Fibroblast of lung (primary cell): Measurements from ENCODE around the gene ARL4D. TPM values are rescaled to one million over a fixed set of nuclear protein-coding genes. Genes with fewer than 3 reads are reported as not detected.

ENCODE experiments used
- DNase-seq, 2 donors: peaks; one replicate each; pipeline versions ENCODE4 v3.0.0 to v3.0.0-alpha.2; 2010; ENCODE audit warnings: low read depth in 2 of 2
- H2AFZ ChIP-seq: 2 replicates; pipeline ENCODE4 v1.5.1; 2012; ENCODE audit warnings: low read length, control low read depth, inconsistent platforms
- H3K27ac ChIP-seq: 2 replicates; pipeline ENCODE4 v1.5.1; 2011; ENCODE audit warnings: low read length, control low read depth; ENCODE audit not compliant: insufficient read depth
- H3K27me3 ChIP-seq: 2 replicates; pipeline ENCODE4 v1.5.1; 2011; ENCODE audit warnings: mild to moderate bottlenecking, low read length; ENCODE audit not compliant: control insufficient read depth, insufficient read depth
- H3K36me3 ChIP-seq: 2 replicates; pipeline ENCODE4 v1.5.1; 2011; ENCODE audit warnings: low read length; ENCODE audit not compliant: control insufficient read depth, insufficient read depth
- H3K4me1 ChIP-seq: 2 replicates; pipeline ENCODE4 v1.5.1; 2011; ENCODE audit warnings: low read length; ENCODE audit not compliant: control insufficient read depth, insufficient read depth; ENCODE audit errors: extremely low read depth
- H3K4me2 ChIP-seq: 2 replicates; pipeline ENCODE4 v1.5.1; 2011; ENCODE audit warnings: low read length, control low read depth; ENCODE audit not compliant: insufficient read depth; ENCODE audit errors: extremely low read depth
- H3K4me3 ChIP-seq, 4 experiments: fragments of 200-600 bp in 1 of 4; sonication (generic) in 1 of 4; replicated peaks in 1 of 4; 2 replicates each; pipeline ENCODE4 v1.5.1; 2011 to 2016; ENCODE audit warnings: low read length in 4 of 4, low read depth in 3 of 4, mild to moderate bottlenecking in 3 of 4, control low read depth in 2 of 4, inconsistent platforms in 1 of 4, mixed read lengths in 1 of 4; ENCODE audit not compliant: insufficient read depth in 1 of 4; ENCODE audit errors: control extremely low read depth in 1 of 4
- H3K79me2 ChIP-seq: 2 replicates; pipeline ENCODE4 v1.5.1; 2012; ENCODE audit warnings: mild to moderate bottlenecking, low read length, inconsistent platforms; ENCODE audit not compliant: control insufficient read depth, insufficient read depth
- H3K9ac ChIP-seq: 2 replicates; pipeline ENCODE4 v1.5.1; 2011; ENCODE audit warnings: mild to moderate bottlenecking, low read length, control low read depth; ENCODE audit not compliant: insufficient read depth
- H3K9me3 ChIP-seq: 2 replicates; pipeline ENCODE4 v1.5.1; 2012; ENCODE audit warnings: low read depth, low read length; ENCODE audit not compliant: control insufficient read depth, insufficient read depth
- H4K20me1 ChIP-seq: 2 replicates; pipeline ENCODE4 v1.5.1; 2011; ENCODE audit warnings: low read length; ENCODE audit not compliant: control insufficient read depth, insufficient read depth; ENCODE audit errors: extremely low read depth
- EZH2 ChIP-seq: IDR thresholded peaks from 2 replicates; pipeline ENCODE4 v1.5.1; 2012; ENCODE audit warnings: low read length, control low read depth, mild to moderate bottlenecking; ENCODE audit errors: missing control alignments
- polyA plus RNA-seq, 2 donors: library from polyadenylated mRNA; depleted of rRNA in 1 of 2; stranded (reverse) in 1 of 2; unstranded in 1 of 2; fragments of >200 nt; gene quantifications; 2 replicates each; pipeline ENCODE4 v1.2.1, GENCODE V29; 2011 to 2012; ENCODE audit warnings: missing spikeins in 1 of 2
- total RNA-seq: library from RNA; depleted of rRNA; stranded (reverse); fragments of >200 nt; gene quantifications from 2 replicates; pipeline ENCODE4 v1.2.1, GENCODE V29; 2014
- TF ChIP-seq, protein P1 (sequence below), 2 donors: IDR thresholded peaks in 1 of 2; conservative IDR thresholded peaks in 1 of 2; 1 replicate in 1 of 2; 2 replicates in 1 of 2; pipeline ENCODE4 v1.5.1; 2011 to 2012; ENCODE audit warnings: low read length in 2 of 2, control low read depth in 1 of 2, inconsistent platforms in 1 of 2, low read depth in 1 of 2, mild to moderate bottlenecking in 1 of 2

Gene ARL4D
- total and polyA plus RNA-seq, 2 donors (not counting 1 experiment from before 2014, with no cell fraction given), result 12.5 to 46.4 TPM

DNA sequence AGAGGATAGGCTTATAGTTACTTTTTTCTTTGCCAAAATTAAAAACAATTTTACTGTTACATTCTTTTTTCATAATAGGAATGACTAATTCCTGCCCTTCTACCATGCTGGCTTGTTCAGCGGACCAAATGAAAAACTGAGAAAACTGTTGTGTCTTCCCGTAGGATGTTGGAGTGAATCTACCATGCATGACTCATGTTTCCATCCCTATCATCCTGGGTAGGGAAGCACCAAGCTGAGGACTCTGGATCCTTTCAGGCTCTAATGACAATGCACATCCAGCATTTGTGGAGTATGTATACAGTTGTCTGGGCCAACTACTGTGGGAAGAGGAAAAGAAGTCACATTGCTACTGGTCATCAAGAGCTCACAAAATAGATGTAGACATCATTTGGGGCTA is 43.9 kb downstream of the ARL4D start:
- H3K9ac ChIP-seq, result no peak overlapping the region
- H3K4me1 ChIP-seq, result no peaks in the 10 kb centered on the region
- H3K27me3 ChIP-seq, result no peaks in the 10 kb centered on the region
- H3K79me2 ChIP-seq, result no peaks in the 10 kb centered on the region
- no peaks in the 10 kb centered on the region for H4K20me1 ChIP-seq
- no peak overlapping the region for H3K27ac ChIP-seq
- no peak overlapping the region for H3K4me3 ChIP-seq
- H3K4me2 ChIP-seq, result no peak overlapping the region
- no peak for TF ChIP-seq EZH2
- TF ChIP-seq, protein P1, sequence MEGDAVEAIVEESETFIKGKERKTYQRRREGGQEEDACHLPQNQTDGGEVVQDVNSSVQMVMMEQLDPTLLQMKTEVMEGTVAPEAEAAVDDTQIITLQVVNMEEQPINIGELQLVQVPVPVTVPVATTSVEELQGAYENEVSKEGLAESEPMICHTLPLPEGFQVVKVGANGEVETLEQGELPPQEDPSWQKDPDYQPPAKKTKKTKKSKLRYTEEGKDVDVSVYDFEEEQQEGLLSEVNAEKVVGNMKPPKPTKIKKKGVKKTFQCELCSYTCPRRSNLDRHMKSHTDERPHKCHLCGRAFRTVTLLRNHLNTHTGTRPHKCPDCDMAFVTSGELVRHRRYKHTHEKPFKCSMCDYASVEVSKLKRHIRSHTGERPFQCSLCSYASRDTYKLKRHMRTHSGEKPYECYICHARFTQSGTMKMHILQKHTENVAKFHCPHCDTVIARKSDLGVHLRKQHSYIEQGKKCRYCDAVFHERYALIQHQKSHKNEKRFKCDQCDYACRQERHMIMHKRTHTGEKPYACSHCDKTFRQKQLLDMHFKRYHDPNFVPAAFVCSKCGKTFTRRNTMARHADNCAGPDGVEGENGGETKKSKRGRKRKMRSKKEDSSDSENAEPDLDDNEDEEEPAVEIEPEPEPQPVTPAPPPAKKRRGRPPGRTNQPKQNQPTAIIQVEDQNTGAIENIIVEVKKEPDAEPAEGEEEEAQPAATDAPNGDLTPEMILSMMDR (conservative IDR thresholded peaks at IDR 0.05 in 1 of 2, IDR thresholded peaks at IDR 0.05 in 1 of 2; ENCODE audit: low read depth in 1 of 2, low read length in 2 of 2), result no peak
- H3K36me3 ChIP-seq, result no peaks in the 10 kb centered on the region
- no peak overlapping the region for H2AFZ ChIP-seq
- DNase-seq, result peak in 1 of 2 donors; percentile 85
- no peaks in the 10 kb centered on the region for H3K9me3 ChIP-seq

DNA sequence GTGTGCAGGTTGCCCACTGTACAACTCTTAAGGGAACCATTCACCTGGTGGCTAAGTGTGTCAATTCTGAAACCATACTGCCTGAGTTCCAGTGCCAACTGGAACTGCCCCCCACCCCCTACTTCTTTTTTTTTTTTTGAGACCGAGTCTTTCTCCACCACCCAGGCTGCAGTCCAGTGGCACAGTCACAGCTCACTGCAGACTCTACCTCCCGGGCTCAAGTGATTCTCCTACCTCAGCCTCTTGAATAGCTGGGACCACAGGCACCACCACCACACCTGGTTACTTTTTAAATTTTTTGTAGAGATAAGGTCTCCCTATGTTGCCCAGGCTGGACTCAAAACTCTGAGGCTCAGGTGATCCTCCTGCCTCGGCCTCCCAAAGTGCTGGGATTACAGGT is 44.6 kb downstream of the ARL4D start:
- Histone ChIP-seq H3K79me2 (no peaks in the 10 kb centered on the region), H3K4me1 (no peaks in the 10 kb centered on the region), H3K4me3 (no peak overlapping the region), H4K20me1 (no peaks in the 10 kb centered on the region), H3K4me2 (no peak overlapping the region), H3K36me3 (no peaks in the 10 kb centered on the region), H3K27ac (no peak overlapping the region), H2AFZ (no peak overlapping the region), H3K9ac (no peak overlapping the region), H3K9me3 (no peaks in the 10 kb centered on the region), H3K27me3 (no peaks in the 10 kb centered on the region)
- TF ChIP-seq, protein P1 (conservative IDR thresholded peaks at IDR 0.05 in 1 of 2, IDR thresholded peaks at IDR 0.05 in 1 of 2; ENCODE audit: low read depth in 1 of 2, low read length in 2 of 2), result no peak
- TF ChIP-seq EZH2, result no peak
- no peak for DNase-seq

DNA sequence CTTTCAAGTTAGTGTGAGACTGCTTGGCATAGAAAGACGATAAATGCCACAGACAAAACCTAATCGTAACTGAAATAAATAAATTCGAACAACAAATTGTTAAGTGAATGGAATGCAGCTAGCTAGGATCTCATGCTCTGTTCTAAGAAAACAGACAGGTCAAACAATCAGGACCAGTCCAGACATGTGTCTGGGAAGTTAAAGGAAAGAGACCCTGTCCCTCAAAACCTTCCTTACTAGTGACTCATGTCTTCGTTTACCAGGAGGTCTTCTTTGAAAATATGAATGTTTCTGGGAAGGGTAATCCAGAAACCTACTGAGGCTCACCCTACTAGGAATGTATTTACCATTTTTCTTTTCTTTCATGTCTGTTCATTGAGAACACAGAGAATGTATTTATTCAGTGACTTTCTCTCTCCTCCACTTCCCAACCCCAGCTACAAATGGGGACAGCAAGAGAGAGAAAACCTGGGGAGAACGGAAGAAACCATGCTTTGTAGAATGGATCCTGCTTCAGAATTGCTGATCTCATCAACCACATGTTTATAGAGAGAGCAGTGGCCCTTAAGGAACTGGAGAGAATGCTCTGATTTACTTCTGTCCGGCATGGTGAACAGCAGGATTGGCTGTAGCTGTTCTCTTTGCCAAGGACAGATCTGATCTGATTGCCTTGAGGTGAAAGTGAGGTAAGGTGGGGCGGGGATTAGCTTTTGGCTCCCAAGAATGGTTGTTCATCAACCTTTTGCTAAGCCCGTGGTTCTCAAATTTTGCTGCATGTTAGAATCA is 45.6 kb downstream of the ARL4D start:
- no peaks in the 10 kb centered on the region for H3K36me3 ChIP-seq
- peak in 1 of 2 donors; percentile 89 for DNase-seq
- no peaks in the 10 kb centered on the region for H3K79me2 ChIP-seq
- peak overlapping the region; percentile 22 for H2AFZ ChIP-seq
- H3K4me1 ChIP-seq, result no peaks in the 10 kb centered on the region
- H3K4me3 ChIP-seq, result no peak overlapping the region
- H3K9ac ChIP-seq, result no peak overlapping the region
- no peaks in the 10 kb centered on the region for H4K20me1 ChIP-seq
- no peak overlapping the region for H3K27ac ChIP-seq
- H3K27me3 ChIP-seq, result no peaks in the 10 kb centered on the region
- TF ChIP-seq, protein P1 (conservative IDR thresholded peaks at IDR 0.05 in 1 of 2, IDR thresholded peaks at IDR 0.05 in 1 of 2; ENCODE audit: low read depth in 1 of 2, low read length in 2 of 2), result no peak
- no peak for TF ChIP-seq EZH2
- no peaks in the 10 kb centered on the region for H3K9me3 ChIP-seq
- no peak overlapping the region for H3K4me2 ChIP-seq
